Neuronal stem cell (in vitro differentiated cells): ENCODE results near the gene MTFP1.
A peak's percentile ranks its signal among the peaks of the same experiment; 100 is the strongest.
"Not testable (repeated sequence)": the region's sequence is repeated elsewhere in the genome, so short reads cannot be mapped to it uniquely, and the experiment has no call there.

Experiments
- DNase-seq: peaks from one replicate; pipeline ENCODE4 v3.0.0-alpha.2; 2013; ENCODE audit warnings: low spot score
- H2AFZ ChIP-seq: one replicate; pipeline ENCODE4 v1.6.1; 2013; ENCODE audit warnings: mild to moderate bottlenecking, low read length, inconsistent platforms
- H2AK5ac ChIP-seq: 2 replicates; pipeline ENCODE4 v1.6.1; 2013; ENCODE audit warnings: low read depth, mild to moderate bottlenecking, inconsistent platforms, low read length, moderate library complexity, mixed read lengths
- H2BK120ac ChIP-seq: 2 replicates; pipeline ENCODE4 v1.6.1; 2013; ENCODE audit warnings: low read depth, mild to moderate bottlenecking, inconsistent platforms, low read length, moderate library complexity, mixed read lengths
- H2BK12ac ChIP-seq: one replicate; pipeline ENCODE4 v1.6.1; 2013; ENCODE audit warnings: low read length, inconsistent platforms
- H2BK15ac ChIP-seq: 2 replicates; pipeline ENCODE4 v1.6.1; 2013; ENCODE audit warnings: mild to moderate bottlenecking, low read length, inconsistent platforms, mixed read lengths
- H2BK5ac ChIP-seq: one replicate; pipeline ENCODE4 v1.6.1; 2013; ENCODE audit warnings: inconsistent platforms, mild to moderate bottlenecking, low read length, moderate library complexity
- H3K14ac ChIP-seq: one replicate; pipeline ENCODE4 v1.6.1; 2013; ENCODE audit warnings: low read length, inconsistent platforms
- H3K18ac ChIP-seq: 2 replicates; pipeline ENCODE4 v1.6.1; 2013; ENCODE audit warnings: low read length, inconsistent platforms
- H3K23ac ChIP-seq: 2 replicates; pipeline ENCODE4 v1.6.1; 2013; ENCODE audit warnings: low read depth, mild to moderate bottlenecking, mixed read lengths, low read length, inconsistent platforms; ENCODE audit not compliant: poor library complexity
- H3K27ac ChIP-seq: replicated peaks from 3 replicates; pipeline ENCODE4 v1.5.1; 2013; ENCODE audit warnings: low read length, inconsistent platforms
- H3K27me3 ChIP-seq, 3 experiments: 2 replicates each; pipeline ENCODE4 v1.6.1; 2013; ENCODE audit warnings: low read length in 3 of 3, mild to moderate bottlenecking in 2 of 3, inconsistent platforms in 1 of 3, low read depth in 1 of 3, mixed read lengths in 1 of 3, moderate library complexity in 1 of 3; ENCODE audit not compliant: control insufficient read depth in 3 of 3, insufficient read depth in 3 of 3
- H3K36me3 ChIP-seq, 2 donors: replicated peaks in 1 of 2; 2 replicates each; pipeline ENCODE4 v1.6.1; 2013; ENCODE audit warnings: low read length in 2 of 2; ENCODE audit not compliant: control insufficient read depth in 2 of 2, insufficient read depth in 2 of 2
- H3K4ac ChIP-seq: 2 replicates; pipeline ENCODE4 v1.6.1; 2013; ENCODE audit warnings: inconsistent platforms, mild to moderate bottlenecking, low read length, moderate library complexity
- H3K4me1 ChIP-seq, 2 donors: 1 replicate in 1 of 2; 2 replicates in 1 of 2; pipeline ENCODE4 v1.6.1; 2013; ENCODE audit warnings: low read length in 2 of 2, low read depth in 1 of 2; ENCODE audit not compliant: control insufficient read depth in 2 of 2, insufficient read depth in 1 of 2
- H3K4me2 ChIP-seq: one replicate; pipeline ENCODE4 v1.6.1; 2013; ENCODE audit warnings: mild to moderate bottlenecking, low read length, inconsistent platforms; ENCODE audit not compliant: insufficient read depth, poor library complexity, severe bottlenecking
- H3K4me3 ChIP-seq, 2 donors: 2 replicates each; pipeline ENCODE4 v1.5.1; 2013; ENCODE audit warnings: low read length in 2 of 2, mild to moderate bottlenecking in 2 of 2, inconsistent platforms in 1 of 2, moderate library complexity in 1 of 2
- H3K79me1 ChIP-seq: one replicate; pipeline ENCODE4 v1.6.1; 2013; ENCODE audit warnings: low read depth, mild to moderate bottlenecking, inconsistent platforms, low read length, moderate library complexity
- H3K9ac ChIP-seq: one replicate; pipeline ENCODE4 v1.6.1; 2013; ENCODE audit warnings: mild to moderate bottlenecking, low read depth, low read length, inconsistent platforms; ENCODE audit not compliant: poor library complexity
- H3K9me3 ChIP-seq, 2 donors: replicated peaks in 1 of 2; 2 replicates each; pipeline versions ENCODE3 to v1.6.1; 2013; ENCODE audit warnings: low read length in 2 of 2, mild to moderate bottlenecking in 2 of 2, inconsistent platforms in 1 of 2, low read depth in 1 of 2, mixed read lengths in 1 of 2, moderate library complexity in 1 of 2; ENCODE audit not compliant: control insufficient read depth in 2 of 2, insufficient read depth in 1 of 2
- H4K8ac ChIP-seq: one replicate; pipeline ENCODE4 v1.6.1; 2013; ENCODE audit warnings: low read depth, mild to moderate bottlenecking, inconsistent platforms, low read length, moderate library complexity
- H4K91ac ChIP-seq: one replicate; pipeline ENCODE4 v1.6.1; 2013; ENCODE audit warnings: low read length, low read depth, mild to moderate bottlenecking, inconsistent platforms; ENCODE audit not compliant: poor library complexity
- WGBS, 2 donors: extraction: QIAGEN DNeasy Blood & Tissue Kit; methylation state at CpG; one replicate each; pipeline ENCODE4 v1.1.7; 2013; ENCODE audit warnings: missing lambda C conversion rate in 2 of 2, mixed read lengths in 1 of 2; ENCODE audit not compliant: insufficient read length in 2 of 2, insufficient replicate concordance in 1 of 2; ENCODE audit errors: extremely low coverage in 2 of 2; 5-methylcytosine and 5-hydroxymethylcytosine counted together

The MTFP1 gene

GRCh38 chr22:30445438-30446145, 20.0 kb downstream of the MTFP1 start:
- Histone ChIP-seq H3K79me1 (no peaks in the 10 kb centered on the region), H3K27ac (no peak overlapping the region), H3K9ac (no peak overlapping the region), H3K4me1 (peaks cover 3 to 9% of the 10 kb centered on the region in 2 donors), H3K4me2 (no peak overlapping the region), H4K91ac (no peak overlapping the region), H3K4me3 (no peak overlapping the region), H2AFZ (peak overlapping the region; percentile 91), H2BK5ac (no peak overlapping the region), H2BK12ac (no peak overlapping the region), H3K36me3 (no peaks in the 10 kb centered on the region), H3K9me3 (no peaks in the 10 kb centered on the region), H2BK15ac (no peak overlapping the region), H4K8ac (no peak overlapping the region), H3K4ac (no peak overlapping the region), H3K18ac (no peak overlapping the region), H3K27me3 (peaks cover 0 to 7% (median 0%) of the 10 kb centered on the region in 3 experiments), H3K14ac (no peak overlapping the region), H2BK120ac (no peak overlapping the region), H3K23ac (peak overlapping the region; percentile 26), H2AK5ac (no peak overlapping the region)
- DNase-seq = no peak
- no CpG with 5 or more reads among the region's 5 CpGs for WGBS, 2 donors

- Histone ChIP-seq H3K36me3 (no peaks in the 10 kb centered on the region), H3K18ac (no peak overlapping the region), H2AFZ (no peak overlapping the region), H3K4ac (no peak overlapping the region), H2BK120ac (no peak overlapping the region), H4K8ac (no peak overlapping the region), H4K91ac (no peak overlapping the region), H2AK5ac (peak overlapping the region; percentile 11), H3K4me3 (no peak overlapping the region), H3K4me1 (peaks cover 3 to 9% of the 10 kb centered on the region in 2 donors), H3K23ac (no peak overlapping the region), H2BK5ac (no peak overlapping the region), H3K79me1 (no peaks in the 10 kb centered on the region), H3K9me3 (no peaks in the 10 kb centered on the region), H2BK12ac (no peak overlapping the region), H3K27ac (no peak overlapping the region), H3K9ac (no peak overlapping the region), H3K14ac (no peak overlapping the region), H2BK15ac (no peak overlapping the region), H3K4me2 (no peak overlapping the region), H3K27me3 (peaks cover 0 to 7% (median 0%) of the 10 kb centered on the region in 3 experiments)
- no peak for DNase-seq
- WGBS, 2 donors = no CpG with 5 or more reads among the region's 3 CpGs
Measured at GRCh38 chr22:30447656-30448055, 22.1 kb downstream of the MTFP1 start.

- H2BK5ac ChIP-seq, H2BK15ac ChIP-seq, H3K4me2 ChIP-seq, H3K79me1 ChIP-seq, H3K27me3 ChIP-seq, H3K18ac ChIP-seq, DNase-seq, H3K36me3 ChIP-seq, H3K4me1 ChIP-seq, H2BK12ac ChIP-seq, H3K4ac ChIP-seq, H3K23ac ChIP-seq, H4K8ac ChIP-seq, H2AFZ ChIP-seq, H3K27ac ChIP-seq, H3K14ac ChIP-seq, H3K9ac ChIP-seq, H3K9me3 ChIP-seq, H2BK120ac ChIP-seq, H2AK5ac ChIP-seq, H4K91ac ChIP-seq, H3K4me3 ChIP-seq: not testable (repeated sequence)
- WGBS, 2 donors = no CpG with 5 or more reads among the region's 9 CpGs
Measured at GRCh38 chr22:30451488-30451887, 25.9 kb downstream of the MTFP1 start.

DNA sequence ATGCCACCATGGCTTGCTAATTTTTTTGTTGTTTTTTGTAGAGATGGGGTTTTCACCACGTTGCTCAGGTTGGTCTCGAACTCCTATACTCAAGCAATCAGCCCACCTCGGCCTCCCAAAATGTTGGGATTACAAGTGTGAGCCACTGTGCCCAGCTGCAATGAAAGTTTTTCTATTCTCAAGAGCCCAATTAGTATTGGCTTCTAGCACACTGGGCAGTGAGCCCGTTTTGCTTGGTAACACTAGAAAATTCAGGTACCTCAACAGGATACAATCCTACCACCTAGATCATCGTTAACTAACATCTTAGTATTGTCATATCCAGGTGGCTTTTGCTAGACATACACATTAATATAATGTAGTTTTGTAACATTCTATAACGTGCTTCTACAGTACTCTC, 27.3 kb downstream of the MTFP1 start:
- Histone ChIP-seq H2AFZ (no peak overlapping the region), H3K18ac (no peak overlapping the region), H2BK5ac (no peak overlapping the region), H3K4me2 (no peak overlapping the region), H2BK12ac (no peak overlapping the region), H3K4me1 (no peaks in the 10 kb centered on the region), H3K36me3 (no peaks in the 10 kb centered on the region), H3K23ac (no peak overlapping the region), H2AK5ac (no peak overlapping the region), H3K27ac (no peak overlapping the region), H2BK120ac (no peak overlapping the region), H3K4ac (no peak overlapping the region), H2BK15ac (no peak overlapping the region), H4K91ac (no peak overlapping the region), H3K4me3 (no peak overlapping the region), H3K9ac (no peak overlapping the region), H3K27me3 (peaks cover 0 to 7% (median 0%) of the 10 kb centered on the region in 3 experiments), H3K9me3 (no peaks in the 10 kb centered on the region), H4K8ac (no peak overlapping the region), H3K14ac (no peak overlapping the region), H3K79me1 (no peaks in the 10 kb centered on the region)
- DNase-seq = no peak
- no CpG with 5 or more reads among the region's 6 CpGs for WGBS, 2 donors
